RWPE2 (cell line): ENCODE measurements around the gene NHEJ1.

Experiments used
- ATAC-seq: fragments of 200-7000 bp; cut with Tn5 transposase; 3 replicates; pipeline ENCODE4 v1.9.1; 2021; ENCODE audit warnings: low read depth
- DNase-seq: peaks from one replicate; pipeline ENCODE4 v3.0.0-alpha.2; 2020; ENCODE audit warnings: low spot score
- H3K27ac ChIP-seq: fragments of 450-650 bp; 2 replicates; pipeline ENCODE4 v1.5.1; 2017; ENCODE audit warnings: mild to moderate bottlenecking; ENCODE audit not compliant: poor library complexity, severe bottlenecking
- H3K27me3 ChIP-seq: fragments of 250-450 bp; sonication (Bioruptor Pico); 2 replicates; pipeline ENCODE4 v1.5.1; 2021; ENCODE audit warnings: mild to moderate bottlenecking, moderate library complexity; ENCODE audit not compliant: insufficient read depth, poor library complexity, severe bottlenecking
- H3K36me3 ChIP-seq: fragments of 250-450 bp; sonication (Bioruptor Pico); 2 replicates; pipeline ENCODE4 v1.5.1; 2020; ENCODE audit warnings: low read depth, mild to moderate bottlenecking, moderate library complexity
- H3K4me1 ChIP-seq: fragments of 250-450 bp; sonication (Bioruptor Pico); 2 replicates; pipeline ENCODE4 v1.5.1; 2021; ENCODE audit warnings: mild to moderate bottlenecking, moderate library complexity; ENCODE audit not compliant: insufficient read depth, poor library complexity, severe bottlenecking
- H3K4me3 ChIP-seq: fragments of 250-450 bp; sonication (Bioruptor Pico); 2 replicates; pipeline ENCODE4 v1.5.1; 2021; ENCODE audit warnings: mild to moderate bottlenecking, moderate library complexity; ENCODE audit not compliant: severe bottlenecking
- H3K9me3 ChIP-seq: fragments of 250-450 bp; sonication (Bioruptor Pico); 2 replicates; pipeline ENCODE4 v1.5.1; 2021; ENCODE audit warnings: mild to moderate bottlenecking, moderate library complexity; ENCODE audit not compliant: severe bottlenecking
- TF ChIP-seq, protein P1 (sequence below): fragments of 450-650 bp; IDR thresholded peaks from one replicate; pipeline ENCODE4 v1.5.1; 2017; ENCODE audit warnings: mild to moderate bottlenecking, moderate library complexity; ENCODE audit not compliant: poor library complexity, severe bottlenecking

Gene NHEJ1

DNA sequence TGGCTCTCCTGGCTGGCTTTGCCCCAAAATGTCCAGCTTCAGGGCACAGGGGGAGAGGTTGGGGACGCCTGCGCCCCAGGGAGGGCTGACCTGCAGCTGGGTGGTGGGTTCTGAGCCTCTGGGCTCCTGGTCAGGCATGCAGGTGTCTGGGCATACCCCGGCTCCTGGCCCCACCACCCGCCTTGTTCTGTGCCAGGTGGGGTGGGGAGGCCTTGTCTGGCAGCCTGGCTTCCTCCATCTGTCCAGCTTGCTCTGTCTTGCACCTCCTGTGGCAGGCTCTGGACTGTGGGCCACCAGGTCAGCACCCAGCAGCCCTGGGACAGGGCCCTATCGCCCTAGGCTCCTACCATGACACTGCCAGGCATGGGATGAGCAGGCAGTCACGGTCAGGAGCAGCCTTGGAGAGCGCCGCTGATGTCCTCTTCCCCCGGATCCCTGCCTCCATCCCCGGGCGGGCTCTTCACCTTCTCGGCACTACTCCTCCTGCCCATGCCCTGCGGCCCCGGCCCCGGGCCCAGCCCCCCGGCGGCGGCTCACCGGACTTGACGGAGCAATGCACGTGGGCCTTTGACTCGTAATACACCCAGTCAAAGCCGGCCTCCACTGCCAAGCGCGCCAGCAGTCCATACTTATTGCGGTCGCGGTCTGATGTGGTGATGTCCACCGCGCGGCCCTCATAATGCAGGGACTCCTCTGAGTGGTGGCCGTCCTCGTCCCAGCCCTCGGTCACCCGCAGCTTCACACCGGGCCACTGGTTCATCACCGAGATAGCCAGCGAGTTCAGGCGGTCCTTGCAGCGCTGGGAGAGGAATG, 103.5 kb downstream of the NHEJ1 start:
- Histone ChIP-seq H3K4me3 (no peak overlapping the region), H3K27ac (no peak overlapping the region), H3K36me3 (no peaks in the 10 kb centered on the region), H3K9me3 (no peaks in the 10 kb centered on the region), H3K4me1 (no peaks in the 10 kb centered on the region), H3K27me3 (peaks cover 78% of the 10 kb centered on the region)
- TF ChIP-seq, protein P1, sequence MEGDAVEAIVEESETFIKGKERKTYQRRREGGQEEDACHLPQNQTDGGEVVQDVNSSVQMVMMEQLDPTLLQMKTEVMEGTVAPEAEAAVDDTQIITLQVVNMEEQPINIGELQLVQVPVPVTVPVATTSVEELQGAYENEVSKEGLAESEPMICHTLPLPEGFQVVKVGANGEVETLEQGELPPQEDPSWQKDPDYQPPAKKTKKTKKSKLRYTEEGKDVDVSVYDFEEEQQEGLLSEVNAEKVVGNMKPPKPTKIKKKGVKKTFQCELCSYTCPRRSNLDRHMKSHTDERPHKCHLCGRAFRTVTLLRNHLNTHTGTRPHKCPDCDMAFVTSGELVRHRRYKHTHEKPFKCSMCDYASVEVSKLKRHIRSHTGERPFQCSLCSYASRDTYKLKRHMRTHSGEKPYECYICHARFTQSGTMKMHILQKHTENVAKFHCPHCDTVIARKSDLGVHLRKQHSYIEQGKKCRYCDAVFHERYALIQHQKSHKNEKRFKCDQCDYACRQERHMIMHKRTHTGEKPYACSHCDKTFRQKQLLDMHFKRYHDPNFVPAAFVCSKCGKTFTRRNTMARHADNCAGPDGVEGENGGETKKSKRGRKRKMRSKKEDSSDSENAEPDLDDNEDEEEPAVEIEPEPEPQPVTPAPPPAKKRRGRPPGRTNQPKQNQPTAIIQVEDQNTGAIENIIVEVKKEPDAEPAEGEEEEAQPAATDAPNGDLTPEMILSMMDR = no peak
- no peak; the same call in 2 of the 3 replicates for ATAC-seq
- no peak for DNase-seq

DNA sequence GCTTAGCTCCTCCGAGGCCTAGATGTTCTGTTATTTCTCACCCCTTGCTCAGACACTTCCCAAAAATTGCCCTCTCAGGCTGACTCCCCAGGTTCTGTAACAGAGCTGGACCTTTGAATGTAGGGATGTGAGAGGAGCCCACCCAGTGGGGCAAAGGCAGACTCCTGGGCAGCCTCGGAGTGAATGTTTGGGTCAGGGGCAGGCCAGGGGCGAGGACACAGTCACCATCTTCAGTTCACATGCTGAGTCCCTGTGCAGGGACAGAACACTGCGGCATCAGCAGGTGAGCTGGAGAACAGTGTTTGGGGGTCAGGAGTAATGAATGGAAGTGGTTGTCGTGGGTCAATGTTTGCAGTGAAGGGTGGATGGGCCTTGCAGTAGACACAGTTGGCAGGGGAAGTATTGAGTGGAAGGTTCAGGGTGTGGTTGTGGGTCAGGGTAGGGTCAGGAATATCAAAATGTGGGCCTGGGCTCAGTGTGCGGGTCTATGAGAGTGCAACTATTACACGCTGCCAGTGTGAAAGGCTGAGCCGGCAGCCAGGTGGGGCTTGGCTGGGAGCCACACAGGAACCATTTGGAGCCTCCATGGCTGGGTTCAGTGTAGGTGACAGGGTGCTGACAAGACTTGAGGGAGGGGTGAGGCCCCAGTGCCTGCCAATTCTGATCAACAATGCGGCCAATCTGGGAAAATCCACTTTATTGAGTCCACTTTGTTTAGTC, 104.3 kb downstream of the NHEJ1 start:
- Histone ChIP-seq H3K4me1 (no peaks in the 10 kb centered on the region), H3K36me3 (no peaks in the 10 kb centered on the region), H3K27me3 (peaks cover 70% of the 10 kb centered on the region), H3K4me3 (no peak overlapping the region), H3K27ac (no peak overlapping the region), H3K9me3 (no peaks in the 10 kb centered on the region)
- no peak for DNase-seq
- no peak for ATAC-seq
- TF ChIP-seq, protein P1 = no peak

DNA sequence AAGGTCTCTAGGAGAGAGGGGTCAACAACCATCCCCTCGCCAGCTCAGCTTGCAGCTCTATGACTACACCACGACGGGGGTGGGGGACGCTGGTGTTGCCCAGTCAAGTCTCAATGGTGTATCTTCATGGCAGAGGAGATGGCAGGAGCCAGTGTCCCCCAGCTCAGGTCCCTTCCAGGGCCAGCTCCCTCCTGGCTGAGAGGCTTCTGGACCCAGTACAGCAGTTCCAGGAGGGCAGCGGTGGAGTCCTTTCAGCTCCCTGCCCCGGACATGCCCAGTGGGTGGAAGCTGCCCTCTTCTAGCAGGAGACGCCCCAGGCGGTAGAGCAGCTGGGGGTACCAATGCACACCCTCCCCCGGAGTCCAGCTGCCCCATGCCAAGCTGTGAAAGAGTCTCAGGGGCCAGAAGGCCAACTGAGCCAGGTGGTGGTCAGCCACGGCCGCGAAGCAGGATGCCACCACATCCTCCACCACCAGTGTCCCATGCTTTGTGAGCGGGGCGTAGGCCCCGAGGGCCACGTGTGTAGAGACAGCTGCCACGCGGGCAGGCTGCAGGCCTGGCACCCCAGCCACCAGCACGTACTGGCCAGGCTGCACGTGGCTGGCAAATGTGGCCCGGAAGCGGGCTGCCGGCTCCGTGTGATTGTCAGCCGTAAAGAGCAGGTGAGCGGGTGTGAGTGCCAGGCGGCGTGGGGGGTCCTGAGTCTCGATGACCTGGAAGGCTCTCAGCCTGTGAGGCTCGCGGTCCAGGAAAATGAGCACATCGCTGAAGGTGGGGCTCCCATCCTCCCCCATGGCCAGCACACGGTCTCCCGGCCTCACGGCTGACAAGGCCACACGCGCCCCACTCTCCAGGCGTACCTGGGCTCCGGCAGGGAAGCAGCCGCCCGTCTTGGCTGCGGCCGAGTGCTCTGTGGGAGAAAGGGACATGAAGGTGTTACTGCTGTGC, 105.4 kb downstream of the NHEJ1 start:
- Histone ChIP-seq H3K36me3 (no peaks in the 10 kb centered on the region), H3K27me3 (peaks cover 63% of the 10 kb centered on the region), H3K9me3 (no peaks in the 10 kb centered on the region), H3K4me1 (no peaks in the 10 kb centered on the region), H3K27ac (no peak overlapping the region), H3K4me3 (no peak overlapping the region)
- DNase-seq (no peak), ATAC-seq (no peak)
- TF ChIP-seq, protein P1 = no peak

DNA sequence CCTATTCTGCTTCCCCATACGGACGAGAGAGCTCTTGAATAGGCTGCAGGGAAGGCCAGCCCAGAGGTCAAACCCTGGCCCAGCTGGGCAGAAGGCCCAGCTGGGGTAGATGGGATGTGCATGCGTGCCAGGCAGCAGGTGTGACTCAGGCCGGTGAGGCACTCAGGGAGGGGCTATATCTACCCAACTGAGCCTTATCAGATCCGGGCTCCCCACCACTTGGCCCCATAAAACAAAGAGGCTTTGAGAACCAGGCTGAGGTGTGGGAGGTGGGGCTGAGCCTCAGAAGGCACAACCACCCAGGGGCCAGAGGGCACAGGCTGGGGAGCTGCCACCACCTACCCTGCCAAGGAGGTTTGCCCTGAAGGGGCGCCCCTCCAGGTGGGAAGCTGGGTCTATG, 111.3 kb downstream of the NHEJ1 start:
- peaks cover 8% of the 10 kb centered on the region for H3K27me3 ChIP-seq
- DNase-seq = no peak
- no peak overlapping the region for H3K27ac ChIP-seq
- TF ChIP-seq, protein P1 = no peak
- ATAC-seq = no peak
- H3K9me3 ChIP-seq = no peaks in the 10 kb centered on the region
- no peaks in the 10 kb centered on the region for H3K4me1 ChIP-seq
- H3K36me3 ChIP-seq = no peaks in the 10 kb centered on the region
- no peak overlapping the region for H3K4me3 ChIP-seq
